ENCODE measurements around the gene CELF4. TPM values are rescaled to one million over a fixed set of nuclear protein-coding genes. Genes with fewer than 3 reads are reported as not detected.

Gene CELF4
- total RNA-seq, 1 experiment from 2014 or later = 0.11 TPM

- no peak for TF ChIP-seq CTCF (IDR thresholded peaks at IDR 0.05; ENCODE audit: insufficient read depth in 1 of 2, low read depth in 1 of 2, low read length in 1 of 2, severe bottlenecking in 1 of 2, unreplicated experiment in 1 of 2)
- BruUV-seq (replicated peaks) = no TSS peak
- Histone ChIP-seq H3K4me1 (no peaks in the 10 kb centered on the region), H3K36me3 (ENCODE audit: control insufficient read depth, insufficient read depth, low read length) (no peaks in the 10 kb centered on the region), H3K4me3 (ENCODE audit: low read depth, low read length) (no peak overlapping the region), H3K27me3 (replicated peaks; ENCODE audit: control insufficient read depth, insufficient read depth, low read length) (no peaks in the 10 kb centered on the region), H3K9me3 (no peaks in the 10 kb centered on the region)
- ChIA-PET CTCF (no interaction called here), POLR2A (no interaction called here)
- H3K4me1 Mint-ChIP-seq (ENCODE audit: low read depth, unreplicated experiment) = no peaks in the 10 kb centered on the region
- DNase-seq = no peak
- no peaks in the 10 kb centered on the region for H3K36me3 Mint-ChIP-seq (ENCODE audit: insufficient read depth, unreplicated experiment)
- H3K27ac Mint-ChIP-seq (ENCODE audit: unreplicated experiment) = no peak overlapping the region
- peaks cover 4% of the 10 kb centered on the region for H3K27me3 Mint-ChIP-seq (ENCODE audit: insufficient read depth, unreplicated experiment)
- no peaks in the 10 kb centered on the region for H3K9me3 Mint-ChIP-seq (ENCODE audit: unreplicated experiment)
- intact Hi-C loops (cut with micrococcal nuclease; ENCODE audit: unreplicated experiment) = no loop called here
- H3K4me3 Mint-ChIP-seq (ENCODE audit: unreplicated experiment) = no peak overlapping the region
Measured at GRCh38 chr18:37420315-37420880, 145.2 kb downstream of the CELF4 start.

GRCh38 chr18:37419866-37420265 lies 145.7 kb downstream of the CELF4 start:
- no peak overlapping the region for H3K4me3 Mint-ChIP-seq (ENCODE audit: unreplicated experiment)
- ChIA-PET CTCF (no interaction called here), POLR2A (no interaction called here)
- no peaks in the 10 kb centered on the region for H3K36me3 Mint-ChIP-seq (ENCODE audit: insufficient read depth, unreplicated experiment)
- intact Hi-C loops (cut with micrococcal nuclease; ENCODE audit: unreplicated experiment) = no loop called here
- H3K27me3 Mint-ChIP-seq (ENCODE audit: insufficient read depth, unreplicated experiment) = peaks cover 4% of the 10 kb centered on the region
- H3K9me3 Mint-ChIP-seq (ENCODE audit: unreplicated experiment) = no peaks in the 10 kb centered on the region
- Histone ChIP-seq H3K9me3 (no peaks in the 10 kb centered on the region), H3K27me3 (replicated peaks; ENCODE audit: control insufficient read depth, insufficient read depth, low read length) (no peaks in the 10 kb centered on the region), H3K36me3 (ENCODE audit: control insufficient read depth, insufficient read depth, low read length) (no peaks in the 10 kb centered on the region), H3K4me1 (no peaks in the 10 kb centered on the region), H3K4me3 (ENCODE audit: low read depth, low read length) (no peak overlapping the region)
- DNase-seq = no peak
- no peaks in the 10 kb centered on the region for H3K4me1 Mint-ChIP-seq (ENCODE audit: low read depth, unreplicated experiment)
- no peak overlapping the region for H3K27ac Mint-ChIP-seq (ENCODE audit: unreplicated experiment)
- no TSS peak for BruUV-seq (replicated peaks)
- no peak for TF ChIP-seq CTCF (IDR thresholded peaks at IDR 0.05; ENCODE audit: insufficient read depth in 1 of 2, low read depth in 1 of 2, low read length in 1 of 2, severe bottlenecking in 1 of 2, unreplicated experiment in 1 of 2)

- Mint-ChIP-seq H3K4me1 (ENCODE audit: low read depth, unreplicated experiment) (no peaks in the 10 kb centered on the region), H3K36me3 (ENCODE audit: insufficient read depth, unreplicated experiment) (no peaks in the 10 kb centered on the region), H3K27ac (ENCODE audit: unreplicated experiment) (no peak overlapping the region), H3K4me3 (ENCODE audit: unreplicated experiment) (no peak overlapping the region), H3K9me3 (ENCODE audit: unreplicated experiment) (no peaks in the 10 kb centered on the region), H3K27me3 (ENCODE audit: insufficient read depth, unreplicated experiment) (peaks cover 4% of the 10 kb centered on the region)
- no peaks in the 10 kb centered on the region for H3K9me3 ChIP-seq
- H3K36me3 ChIP-seq (ENCODE audit: control insufficient read depth, insufficient read depth, low read length) = no peaks in the 10 kb centered on the region
- CTCF ChIA-PET = no interaction called here
- intact Hi-C loops (cut with micrococcal nuclease; ENCODE audit: unreplicated experiment) = no loop called here
- POLR2A ChIA-PET = interaction anchor here (0.6 kb wide), 1 partner anchor 612 kb away, joined by 6 read pairs; no protein-coding TSS in a partner anchor
- H3K4me3 ChIP-seq (ENCODE audit: low read depth, low read length) = no peak overlapping the region
- TF ChIP-seq CTCF (IDR thresholded peaks at IDR 0.05; ENCODE audit: insufficient read depth in 1 of 2, low read depth in 1 of 2, low read length in 1 of 2, severe bottlenecking in 1 of 2, unreplicated experiment in 1 of 2) = no peak
- BruUV-seq (replicated peaks) = no TSS peak
- H3K27me3 ChIP-seq (replicated peaks; ENCODE audit: control insufficient read depth, insufficient read depth, low read length) = no peaks in the 10 kb centered on the region
- no peaks in the 10 kb centered on the region for H3K4me1 ChIP-seq
- no peak for DNase-seq
Measured at GRCh38 chr18:37419315-37419714, 146.3 kb downstream of the CELF4 start.
